GM04503 (cell line): ENCODE results near the gene ERVH48-1.
"Not testable (repeated sequence)": the region's sequence is repeated elsewhere in the genome, so short reads cannot be mapped to it uniquely, and the experiment has no call there.

Experiments used
- DNase-seq: peaks from one replicate; pipeline ENCODE4 v3.0.0-alpha.2; 2012; ENCODE audit warnings: low read depth

ERVH48-1 gene

DNA sequence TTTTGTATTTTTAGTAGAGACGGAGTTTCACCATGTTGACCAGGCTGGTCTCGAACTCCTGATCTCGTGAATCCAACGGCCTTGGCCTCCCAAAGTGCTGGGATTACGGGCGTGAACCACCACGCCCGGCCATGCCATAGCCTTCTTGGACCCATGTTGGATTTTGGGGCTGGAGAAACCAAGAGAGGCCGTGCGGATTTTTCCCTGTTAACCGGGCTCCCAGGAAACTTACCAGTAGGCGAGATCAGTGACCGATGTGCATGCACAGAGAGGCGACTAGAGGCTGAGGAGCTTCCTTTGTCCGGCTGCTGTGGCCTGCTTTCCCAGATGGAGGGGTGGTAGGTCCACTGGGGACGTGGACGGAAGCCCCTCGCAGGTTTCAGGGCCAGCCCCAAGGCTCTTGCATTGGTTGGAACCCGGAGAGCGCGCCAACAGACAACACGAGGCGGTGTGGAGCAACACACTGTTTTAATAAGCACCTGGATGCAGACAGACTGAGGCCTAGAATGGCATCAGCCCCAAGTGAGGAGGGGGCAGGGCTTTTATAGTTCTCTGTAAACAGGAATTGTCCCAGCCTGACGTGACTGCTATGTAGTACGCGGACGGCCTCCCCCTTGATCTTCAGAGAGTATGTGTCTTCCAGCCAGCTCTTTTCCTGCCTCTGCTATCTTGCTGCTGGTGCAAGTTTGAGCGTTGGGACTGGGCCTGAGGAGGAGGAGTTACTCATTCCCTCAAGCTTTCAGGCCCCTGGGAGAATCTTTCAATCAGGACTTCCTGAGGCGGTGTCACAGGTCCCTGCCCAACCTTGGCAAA lies at the start of gene ERVH48-1:
Gene ERVH48-1 (minus strand): TSS at position 517 of the 813 bp plus-strand sequence. CDS start 6,624 bp downstream, outside the sequence.
- DNase-seq, result no peak

DNA sequence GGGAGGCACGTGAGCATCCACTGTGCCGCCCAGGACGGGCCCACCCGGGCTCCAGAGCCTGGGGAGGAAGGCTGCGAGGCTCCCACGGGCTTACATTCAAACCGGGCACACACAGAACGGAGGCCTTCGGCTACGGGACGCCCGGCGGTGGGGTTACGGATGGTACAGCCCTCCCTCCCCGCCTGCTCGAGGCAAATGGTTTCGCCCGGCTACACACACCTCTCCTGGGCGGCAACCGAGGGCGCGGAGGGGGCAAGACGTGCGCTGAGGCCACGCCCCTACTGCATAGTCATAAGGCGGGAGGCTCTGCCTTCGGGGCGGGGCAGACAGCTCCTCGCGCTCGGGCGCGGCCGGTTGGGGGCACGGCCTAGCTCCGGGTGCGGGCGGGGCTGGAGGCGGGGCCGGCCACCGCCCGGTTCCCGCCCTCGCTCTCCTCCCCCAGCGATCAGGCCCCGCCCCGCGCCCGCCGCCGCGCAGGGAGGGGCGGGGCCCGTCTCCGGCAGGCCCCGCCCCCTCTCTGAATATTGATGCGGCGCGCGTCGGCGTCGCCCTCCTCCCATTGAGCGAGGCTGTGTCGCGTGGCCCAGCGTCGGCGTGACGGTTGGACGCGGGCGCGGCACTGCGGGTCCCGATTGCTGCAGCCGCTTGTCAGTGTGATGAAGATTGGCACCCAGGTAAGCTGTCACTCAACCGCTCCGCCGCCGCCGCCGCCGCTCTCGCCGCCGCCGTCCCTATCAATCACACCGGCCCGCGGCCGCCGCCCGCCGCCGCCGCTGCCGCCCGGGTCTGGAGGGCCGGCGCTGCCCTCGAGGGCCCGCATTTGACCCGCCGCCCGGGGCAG lies 48.8 kb upstream of the ERVH48-1 start, which contains the start of gene PKNOX1:
Gene PKNOX1 (plus strand): TSS at position 572 of the 841 bp plus-strand sequence. CDS start 29,820 bp downstream, outside the sequence.
- DNase-seq, result peak; percentile 76

DNA sequence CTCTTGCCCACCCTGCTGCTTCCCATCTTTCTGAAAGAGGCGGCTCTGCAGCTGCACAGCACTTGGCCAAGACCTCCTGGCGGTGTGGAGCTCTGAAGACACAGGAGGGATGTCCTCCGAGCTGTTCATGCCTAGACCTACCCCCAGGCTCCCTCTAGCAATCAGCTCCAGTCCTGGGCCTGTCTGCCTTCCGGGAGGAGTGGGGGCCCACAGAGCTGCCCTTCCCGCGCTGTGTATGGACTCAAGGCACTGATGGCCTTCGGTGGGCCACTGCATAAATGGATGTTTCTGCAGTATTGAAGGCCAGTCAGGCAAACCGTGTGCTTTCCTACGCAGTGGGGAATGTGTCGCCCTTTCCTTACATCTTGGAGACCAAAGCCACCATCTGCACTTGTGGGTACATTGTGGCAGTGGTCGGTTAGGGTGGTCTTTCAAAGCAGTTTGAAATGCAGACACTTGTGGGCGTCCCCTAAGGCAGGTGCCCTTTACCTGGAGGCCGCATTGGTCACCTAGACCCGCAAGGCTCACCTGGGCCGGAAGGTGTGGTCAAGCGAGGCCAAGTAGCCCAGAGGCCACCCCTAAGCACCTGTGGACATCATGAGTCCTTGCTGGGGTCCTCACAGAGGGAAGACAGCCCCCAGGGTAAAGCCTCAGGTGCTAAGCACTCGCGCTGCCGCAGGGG lies 48.0 kb upstream of the ERVH48-1 start:
- DNase-seq, result no peak

DNA sequence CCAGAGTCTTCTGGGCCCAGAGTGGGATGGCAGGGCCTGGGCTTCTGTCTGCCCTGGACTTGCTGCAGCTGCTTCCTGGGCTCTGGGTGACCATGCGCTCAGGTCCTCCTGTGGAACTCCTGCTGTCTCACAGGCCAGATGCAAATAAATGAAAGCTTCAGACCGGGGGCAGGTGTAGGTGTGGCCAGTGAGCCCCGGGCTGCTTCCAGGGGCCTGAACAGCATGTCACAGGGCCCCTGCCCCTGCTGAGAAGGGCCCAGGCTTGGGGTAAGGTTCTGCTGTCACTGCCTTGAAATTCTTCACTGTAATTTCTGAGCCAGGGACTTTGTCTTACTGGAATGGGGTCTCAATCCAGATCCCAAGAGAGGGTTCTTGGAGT lies 46.5 kb upstream of the ERVH48-1 start:
- no peak for DNase-seq

DNA sequence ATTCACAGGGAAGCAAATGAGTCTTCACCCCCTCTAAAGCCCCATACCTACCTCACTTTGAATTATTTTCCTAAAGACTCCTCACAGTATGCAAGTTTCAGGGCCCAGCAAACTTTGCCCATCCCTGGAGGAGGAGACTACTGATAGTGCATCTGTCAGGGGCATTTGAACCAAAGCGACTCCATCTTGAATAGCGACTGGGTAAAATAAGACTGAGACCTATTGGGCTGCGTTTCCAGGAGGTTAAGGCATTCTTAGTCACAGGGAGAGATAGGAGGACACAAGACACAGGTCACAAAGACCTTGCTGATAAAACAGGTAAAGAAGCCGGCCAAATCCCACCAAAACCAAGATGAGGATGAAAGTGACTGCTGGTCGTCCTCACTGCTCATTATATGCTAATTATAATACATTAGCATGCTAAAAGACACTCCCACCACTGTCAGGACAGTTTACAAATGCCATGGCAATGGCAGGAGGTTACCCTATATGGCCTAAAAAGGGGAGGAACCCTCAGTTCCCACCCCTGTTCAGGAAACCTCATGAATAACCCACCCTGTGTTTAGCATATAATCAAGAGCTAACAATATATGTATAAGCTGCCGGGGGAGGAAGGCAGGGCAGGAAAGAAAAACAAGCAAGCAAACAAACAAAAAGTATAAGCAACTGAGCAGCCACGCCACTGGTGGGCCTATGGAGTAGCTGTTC lies 45.7 kb upstream of the ERVH48-1 start:
- no peak for DNase-seq

DNA sequence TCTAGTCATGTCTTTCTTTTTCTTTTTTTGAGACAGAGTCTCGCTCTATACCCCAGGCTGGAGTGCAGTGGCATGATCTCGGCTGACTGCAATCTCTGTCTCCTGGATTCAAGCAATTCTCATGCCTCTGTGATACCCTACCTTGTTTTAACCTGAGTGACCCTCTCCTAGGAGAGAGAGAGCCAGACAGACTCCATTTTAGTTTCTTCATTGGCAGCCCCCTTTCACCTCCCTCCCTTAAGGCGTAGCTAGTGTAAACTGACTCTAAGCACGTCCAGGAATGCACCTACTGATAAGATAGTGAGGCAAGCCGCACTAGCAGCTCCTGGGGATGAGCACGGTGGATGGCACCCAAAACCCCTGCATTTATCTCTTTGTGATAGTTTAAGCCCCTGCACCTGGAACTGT lies 43.8 kb upstream of the ERVH48-1 start:
- DNase-seq, result no peak

DNA sequence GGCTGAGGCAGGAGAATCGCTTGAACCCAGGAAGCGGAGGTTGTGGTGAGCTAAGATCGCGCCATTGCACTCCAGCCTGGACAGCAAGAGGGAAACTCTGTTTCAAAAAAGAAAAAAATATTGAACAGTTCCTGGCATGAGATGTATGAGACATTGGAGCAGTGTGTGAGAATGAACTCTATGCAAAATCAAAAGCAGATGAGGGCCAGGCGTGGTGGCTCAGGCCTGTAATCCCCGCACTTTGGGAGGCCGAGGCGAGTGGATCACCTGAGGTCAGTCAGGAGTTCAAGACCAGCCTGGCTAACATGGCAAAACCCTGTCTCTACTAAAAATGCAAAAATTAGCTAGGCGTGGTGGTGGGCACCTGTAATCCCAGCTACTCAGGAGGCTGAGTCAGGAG lies 42.2 kb upstream of the ERVH48-1 start:
- not testable (repeated sequence) for DNase-seq

DNA sequence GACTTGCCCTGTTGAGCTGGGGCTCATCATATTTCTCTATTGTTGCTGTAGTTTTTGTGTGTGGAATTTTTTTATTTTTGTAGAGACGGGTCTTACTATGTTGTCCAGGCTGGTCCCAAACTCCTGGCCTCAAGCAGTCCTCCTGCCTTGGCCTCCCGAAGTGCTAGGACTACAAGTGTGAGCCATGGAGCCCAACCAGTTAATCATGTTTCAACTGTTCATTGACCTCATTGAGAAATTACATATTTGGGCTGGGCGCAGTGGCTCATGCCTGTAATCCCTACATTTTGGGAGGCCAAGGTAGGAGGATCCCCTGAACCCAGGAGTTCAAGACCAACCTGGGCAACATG lies 39.8 kb upstream of the ERVH48-1 start:
- DNase-seq, result no peak

DNA sequence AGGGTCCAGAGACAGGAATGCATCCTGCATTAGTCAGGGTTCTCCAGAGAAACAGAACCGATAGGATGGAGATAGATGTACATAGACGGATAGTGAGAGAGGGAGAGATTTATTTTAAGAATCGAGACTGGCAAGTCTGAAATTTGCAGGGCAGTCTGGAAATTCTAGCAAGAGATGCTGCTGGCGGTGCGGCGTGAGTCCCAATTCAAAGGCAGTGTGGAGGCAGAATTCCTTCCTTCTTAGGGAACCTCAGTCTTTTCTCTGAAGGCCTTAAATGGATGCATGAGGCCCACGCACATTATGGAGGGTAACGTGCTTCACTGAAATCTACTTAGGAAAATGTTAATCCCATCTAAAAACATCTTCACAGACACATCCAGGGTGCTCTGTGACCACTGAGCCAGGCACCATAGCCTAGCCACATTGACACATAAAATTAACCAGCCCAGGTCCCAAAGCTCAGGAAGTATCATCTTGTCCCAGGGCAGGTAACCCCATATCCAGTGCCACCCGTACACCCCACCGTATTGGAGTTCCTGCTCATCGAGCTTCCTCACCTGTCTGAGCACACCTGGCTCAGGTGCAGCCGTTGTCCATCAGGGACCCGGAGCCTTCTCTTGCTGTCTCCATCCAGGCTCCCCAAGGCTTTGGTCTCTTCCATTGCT lies 39.2 kb upstream of the ERVH48-1 start:
- DNase-seq, result no peak

DNA sequence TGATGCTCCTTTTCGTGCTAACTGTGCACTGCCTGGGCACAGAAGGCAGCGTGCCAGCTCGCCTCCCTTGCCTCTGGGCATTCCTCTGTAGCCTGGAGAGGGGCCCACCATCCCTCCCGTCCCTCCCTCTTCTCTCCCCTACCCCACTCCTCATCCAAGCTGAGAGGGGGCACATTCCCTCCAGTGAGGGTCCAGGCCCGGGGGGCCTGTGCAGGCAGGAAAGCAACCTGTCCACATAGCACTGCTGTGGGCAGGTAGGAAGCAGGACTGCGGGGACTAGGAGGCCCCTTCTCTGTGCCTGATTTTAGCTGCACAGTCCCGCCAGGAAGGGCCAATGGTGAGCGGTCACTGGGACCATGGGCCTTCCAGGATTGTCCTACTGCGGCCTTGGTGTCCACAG lies 38.7 kb upstream of the ERVH48-1 start:
- no peak for DNase-seq

DNA sequence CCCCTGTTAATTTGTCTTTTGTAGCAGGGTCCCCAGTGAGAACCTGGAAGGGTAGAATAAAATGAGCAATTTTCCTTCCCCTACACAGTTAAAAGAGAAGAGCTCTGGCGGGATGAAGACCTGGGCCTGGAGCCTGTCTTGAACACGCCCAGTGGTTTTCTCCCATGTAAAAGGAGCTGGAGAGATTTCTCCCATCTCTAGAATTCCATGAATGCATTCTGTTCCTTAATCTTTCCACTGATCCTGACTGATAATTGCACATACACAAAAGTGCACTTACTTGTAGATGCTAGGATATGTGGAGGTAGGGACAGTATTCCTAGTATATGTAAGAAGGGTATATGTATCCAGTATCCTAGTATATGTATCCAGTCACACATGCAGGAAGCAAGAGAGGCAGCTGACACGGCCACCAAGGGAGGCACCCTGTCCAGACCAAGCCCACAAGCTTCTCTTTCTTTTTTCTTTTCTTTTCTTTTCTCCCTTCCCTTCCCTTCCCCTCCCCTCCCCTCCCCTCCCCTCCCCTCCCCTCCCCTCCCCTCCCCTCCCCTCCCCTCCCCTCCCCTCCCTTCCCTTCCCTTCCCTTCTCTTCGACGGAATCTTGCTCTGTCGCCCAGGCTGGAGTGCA lies 37.1 kb upstream of the ERVH48-1 start:
- DNase-seq, result no peak

DNA sequence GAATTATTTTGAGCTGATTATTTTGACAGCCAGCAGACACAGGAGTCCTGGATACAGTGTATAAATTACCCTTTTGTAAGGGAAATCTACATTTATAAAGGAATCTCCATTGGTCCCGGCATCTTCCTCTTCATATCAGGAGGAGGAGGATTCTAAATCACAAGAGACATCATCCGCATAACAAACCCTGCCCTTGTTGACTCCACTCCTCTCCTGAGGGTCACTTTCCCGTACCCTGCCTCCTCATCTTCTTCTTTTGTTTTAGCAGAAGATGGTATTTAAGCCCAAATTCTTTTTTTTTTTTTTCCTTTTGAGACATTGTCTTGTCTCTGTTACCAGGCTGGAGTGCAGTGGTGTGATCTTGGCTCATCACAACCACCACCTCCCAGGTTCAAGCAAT lies 34.3 kb upstream of the ERVH48-1 start:
- DNase-seq, result no peak

DNA sequence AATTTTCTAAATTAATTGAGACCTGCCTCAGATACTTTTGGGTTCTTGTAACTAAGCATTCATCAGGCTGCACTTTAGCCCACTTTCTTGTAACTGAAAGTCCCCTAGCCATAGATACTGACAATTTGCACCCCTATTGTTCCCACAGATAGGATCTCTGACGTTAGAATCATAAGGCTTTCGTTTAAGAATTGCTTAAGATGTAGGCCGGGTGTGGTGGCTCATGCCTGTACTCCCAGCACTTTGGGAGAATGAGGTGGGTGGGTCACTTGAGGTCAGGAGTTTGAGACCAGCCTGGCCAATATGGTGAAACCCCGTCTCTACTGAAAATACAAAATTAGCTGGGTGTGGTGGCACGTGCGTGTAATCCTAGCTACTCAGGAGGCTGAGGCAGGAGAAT lies 32.7 kb upstream of the ERVH48-1 start:
- not testable (repeated sequence) for DNase-seq

DNA sequence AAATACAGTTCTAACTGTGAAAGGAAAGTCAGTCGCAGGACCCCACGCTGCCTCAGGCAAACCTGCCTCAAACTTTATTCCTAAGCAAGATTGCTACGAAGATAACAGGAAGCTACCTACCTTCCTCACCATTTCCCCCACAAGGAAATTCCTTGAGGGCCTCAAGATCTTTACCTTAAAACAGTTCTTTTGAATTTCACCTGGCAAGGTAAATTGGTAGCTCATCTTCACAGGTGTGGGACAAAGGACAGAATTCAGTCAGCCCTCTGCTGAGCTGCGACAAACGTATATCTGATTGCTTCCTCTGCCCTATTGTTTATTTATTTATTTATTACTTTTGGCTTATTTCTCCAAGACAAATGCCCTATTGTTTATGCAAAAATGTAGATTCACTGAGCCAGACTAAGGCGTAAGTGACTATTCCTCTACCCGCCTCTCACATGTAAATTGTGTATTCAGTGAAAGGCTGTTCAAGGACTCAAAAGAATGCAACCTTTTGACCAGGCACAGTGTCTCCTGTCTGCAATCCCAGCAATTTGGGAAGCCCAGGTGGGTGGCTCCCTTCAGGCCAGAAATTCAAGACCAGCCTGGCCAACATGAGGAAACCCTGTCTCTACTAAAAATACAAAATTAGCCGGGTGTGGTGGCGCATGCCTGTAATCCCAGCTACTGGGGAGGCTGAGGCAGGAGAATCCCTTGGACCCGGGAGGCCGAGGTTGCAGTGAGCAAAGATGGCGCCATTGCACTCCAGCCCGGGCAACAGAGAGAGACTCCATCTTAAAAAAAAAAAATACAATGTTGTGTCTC lies 31.6 kb upstream of the ERVH48-1 start:
- no peak for DNase-seq

DNA sequence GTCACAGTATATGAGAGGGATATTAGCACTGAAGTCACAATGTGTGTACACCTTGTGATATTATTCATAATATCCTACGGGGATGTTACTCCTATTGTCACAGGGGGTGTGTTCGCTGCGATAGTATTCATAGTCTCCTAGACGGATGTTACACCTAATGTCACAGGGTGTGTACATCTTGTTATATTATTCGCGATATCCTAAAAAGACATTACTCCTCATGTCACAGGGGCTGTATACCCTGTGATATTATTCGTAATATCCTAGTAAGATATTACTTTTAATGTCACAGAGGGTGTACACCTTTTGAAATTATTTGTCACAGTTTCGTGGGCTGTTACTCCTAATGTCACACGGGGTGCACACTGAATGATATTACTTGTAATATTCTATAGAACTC lies 25.8 kb upstream of the ERVH48-1 start:
- DNase-seq, result not testable (repeated sequence)

DNA sequence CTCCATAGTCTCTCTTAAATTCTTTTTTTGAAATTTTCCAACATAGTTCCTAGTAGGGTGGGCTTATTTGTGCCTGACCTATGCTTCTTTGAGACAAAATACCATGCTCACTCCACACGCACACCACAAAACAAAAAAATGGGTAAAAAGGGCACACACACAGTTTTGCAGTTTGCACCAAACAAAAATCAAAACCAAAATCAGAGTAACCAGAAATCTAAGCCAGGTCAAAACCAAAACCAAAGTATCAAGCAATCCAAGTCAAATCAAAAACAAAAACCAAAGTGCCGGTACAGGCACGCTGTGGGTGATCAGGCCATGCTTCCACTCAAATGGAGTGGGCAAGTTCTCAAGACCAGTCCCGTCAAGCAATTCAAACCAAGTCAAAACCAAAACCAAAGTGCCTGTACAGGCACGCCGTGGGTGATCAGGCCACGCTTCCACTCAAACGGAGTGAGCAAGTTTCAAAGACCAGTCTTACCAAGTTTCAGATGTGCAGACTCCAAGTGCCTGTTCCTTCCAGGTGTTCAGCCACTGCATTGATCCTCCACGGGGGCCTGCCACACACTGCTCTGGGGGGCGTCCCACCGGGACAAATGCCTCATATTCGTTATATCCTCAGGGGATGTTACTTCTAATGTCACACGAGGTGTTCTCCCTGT lies 23.8 kb upstream of the ERVH48-1 start:
- not testable (repeated sequence) for DNase-seq

DNA sequence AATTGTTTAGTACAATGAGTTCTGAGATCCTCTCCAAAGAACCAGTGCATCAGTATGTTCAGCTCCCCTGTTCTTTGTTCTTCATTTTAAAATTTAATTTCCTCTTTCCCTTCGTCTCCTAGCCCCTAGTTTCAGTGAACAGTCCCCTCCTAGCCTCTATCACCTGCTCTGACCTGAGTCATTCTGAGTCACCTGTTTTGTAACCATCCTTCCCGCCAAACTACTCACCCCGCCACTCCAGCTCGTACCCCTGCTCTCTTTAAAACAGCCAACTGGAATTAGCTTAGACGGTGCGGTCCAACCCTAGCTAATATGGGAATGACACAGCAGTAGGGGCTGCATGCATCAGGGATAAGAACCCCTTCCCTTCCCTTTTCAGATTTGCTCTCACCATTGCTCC lies 16.8 kb upstream of the ERVH48-1 start:
- DNase-seq, result no peak

DNA sequence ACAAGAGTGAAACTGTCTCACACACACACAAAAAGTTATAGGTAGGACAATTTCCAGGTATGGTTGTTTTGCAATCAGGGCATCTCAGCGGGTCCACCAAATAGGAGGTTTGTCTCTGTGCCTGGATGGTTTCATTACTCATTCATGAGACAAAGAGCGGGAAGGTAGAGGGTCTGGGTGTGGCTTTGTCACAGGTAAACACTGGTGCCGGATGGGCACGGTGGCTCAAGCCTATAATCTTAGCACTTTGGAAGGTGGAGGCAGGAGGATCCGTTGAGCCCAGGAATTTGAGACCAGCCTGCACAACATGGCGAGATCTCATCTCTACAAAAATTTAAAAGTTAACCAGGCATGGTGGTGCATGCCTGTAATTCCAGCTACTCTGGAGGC lies 16.3 kb upstream of the ERVH48-1 start:
- no peak for DNase-seq

DNA sequence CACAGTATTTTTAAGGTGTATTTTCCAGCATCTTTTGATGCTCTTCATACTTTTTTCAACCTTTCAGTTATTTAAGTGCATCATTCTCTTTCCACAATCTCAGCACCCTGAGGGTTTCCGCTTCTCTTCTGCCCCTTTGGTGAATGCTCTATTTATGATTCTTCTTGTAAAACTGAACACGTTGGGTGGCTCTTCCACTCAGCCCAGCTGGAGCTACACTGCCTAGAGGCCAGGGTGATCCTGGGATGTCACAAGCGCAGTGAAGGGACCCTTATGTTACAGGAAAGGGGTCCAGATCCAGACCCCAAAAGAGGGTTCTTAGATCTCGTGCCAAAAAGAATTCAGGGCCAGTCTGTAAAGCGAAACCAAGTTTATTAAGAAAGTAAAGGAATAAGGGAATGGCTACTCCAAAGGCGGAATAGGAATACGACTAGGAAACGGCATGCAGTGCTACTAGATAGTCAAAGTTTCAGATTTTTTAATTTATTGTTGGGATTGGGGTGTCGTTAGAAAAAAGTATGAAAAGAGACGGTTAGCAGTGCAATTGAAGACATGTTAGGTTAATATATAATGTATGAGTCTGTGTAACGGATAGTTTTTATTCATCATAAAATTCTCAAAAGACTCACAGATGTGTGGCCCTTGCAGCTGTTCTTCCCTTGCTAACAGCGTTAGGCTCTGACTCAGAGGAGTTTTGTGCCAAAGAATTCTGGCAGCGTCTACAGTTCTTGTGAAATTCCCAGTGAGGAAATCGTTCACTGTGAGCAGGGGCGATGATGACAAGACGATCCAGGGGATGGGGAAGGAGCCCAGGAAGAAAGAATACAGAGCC lies 14.4 kb upstream of the ERVH48-1 start:
- DNase-seq, result peak; percentile 94
